NCI-H1417 (cell line): ENCODE data around the gene LRRC57.

ENCODE experiments used
- DNase-seq, 3 experiments: peaks; one replicate each; lab custom pipeline; 2025; lab: John Stamatoyannopoulos, UW

The LRRC57 gene

GRCh38 chr15:42549741-42550392, 1.3 kb upstream of the LRRC57 start:
- DNase-seq, result no peak

- DNase-seq, result peak in 2 of 3 experiments; percentile 30 to 79
These were observed 469 bp upstream of the LRRC57 start for GRCh38 chr15:42549032-42549491.

GRCh38 chr15:42547918-42548248, 710 bp downstream of the LRRC57 start:
- DNase-seq, result no peak

- DNase-seq, result no peak
These were observed 3.6 kb downstream of the LRRC57 start for GRCh38 chr15:42544853-42545629.

GRCh38 chr15:42533246-42533645, 15.3 kb downstream of the LRRC57 start:
- no peak for DNase-seq

- DNase-seq, result peak in 1 of 3 experiments; percentile 13
These were observed 19.6 kb downstream of the LRRC57 start for GRCh38 chr15:42528970-42529369.

GRCh38 chr15:42523331-42523730, 25.3 kb downstream of the LRRC57 start:
- no peak for DNase-seq

- no peak for DNase-seq
These were observed 37.6 kb downstream of the LRRC57 start for GRCh38 chr15:42511007-42511391.

- no peak for DNase-seq
These were observed 38.2 kb downstream of the LRRC57 start for GRCh38 chr15:42510258-42511006.

GRCh38 chr15:42508263-42508690, 40.3 kb downstream of the LRRC57 start:
- no peak for DNase-seq

GRCh38 chr15:42507514-42507913, 41.1 kb downstream of the LRRC57 start:
- no peak for DNase-seq

GRCh38 chr15:42504631-42505030, 44.0 kb downstream of the LRRC57 start:
- DNase-seq, result no peak

- DNase-seq, result no peak
These were observed 44.8 kb downstream of the LRRC57 start for GRCh38 chr15:42503825-42504224.

- DNase-seq, result no peak
These were observed 46.1 kb downstream of the LRRC57 start for GRCh38 chr15:42502477-42502876.

GRCh38 chr15:42499858-42500609, 48.6 kb downstream of the LRRC57 start:
- no peak for DNase-seq

GRCh38 chr15:42498212-42499068, 50.2 kb downstream of the LRRC57 start:
- DNase-seq, result no peak

GRCh38 chr15:42495361-42496212, 53.0 kb downstream of the LRRC57 start, which contains the start of gene SNAP23:
SNAP23 (plus strand) TSS chr15:42495634; CDS start chr15:42511847, 16,213 bp downstream.
- DNase-seq, result peak; percentile 64 to 81 (median 69)

GRCh38 chr15:42494998-42495360, 53.6 kb downstream of the LRRC57 start:
- DNase-seq, result peak in 2 of 3 experiments; percentile 26 to 52

- DNase-seq, result no peak
These were observed 54.9 kb downstream of the LRRC57 start for GRCh38 chr15:42493679-42494078.
